Measurements from ENCODE around the gene MKI67. TPM values are rescaled to one million over a fixed set of nuclear protein-coding genes. Genes with fewer than 3 reads are reported as not detected.

Gene MKI67
- total and polyA plus RNA-seq, 10 donors = 0.61 to 21.6 (median 7.6) TPM

DNA sequence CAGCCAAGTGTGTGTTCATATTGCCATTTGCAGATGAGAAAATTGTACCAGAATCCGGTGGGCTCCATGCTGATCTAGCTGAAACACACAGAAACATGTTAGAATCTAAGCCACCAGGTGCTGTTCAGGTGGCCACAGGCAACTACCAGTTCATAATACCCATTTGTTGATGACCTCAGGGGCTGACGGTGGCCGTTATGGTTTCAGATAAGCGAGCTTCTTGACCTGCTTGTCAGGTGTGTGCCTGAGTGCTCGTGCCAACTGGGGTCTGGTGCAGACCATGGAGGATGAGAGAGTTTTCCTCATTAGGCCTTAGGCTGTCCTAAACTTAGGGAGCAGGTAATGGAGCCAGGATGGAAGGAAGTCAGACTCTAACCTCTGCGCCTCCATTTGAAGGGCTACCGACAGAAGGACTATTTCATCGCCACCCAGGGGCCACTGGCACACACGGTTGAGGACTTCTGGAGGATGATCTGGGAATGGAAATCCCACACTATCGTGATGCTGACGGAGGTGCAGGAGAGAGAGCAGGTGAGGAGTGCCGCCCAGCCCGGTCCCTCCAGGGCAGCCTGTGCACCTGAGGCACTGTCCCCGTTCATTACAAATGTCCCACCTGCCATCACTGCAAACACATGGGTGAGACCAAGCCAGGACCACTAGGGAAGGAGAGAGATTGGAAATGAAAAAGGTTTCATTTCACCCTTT, 53.1 kb downstream of the MKI67 start:
- intact Hi-C loops (cut with DNase I; ENCODE audit: low total_unique reads) = no loop called here
- H3K9me3 ChIP-seq = no peaks in the 10 kb centered on the region
- no peak overlapping the region for H3K27ac ChIP-seq
- H3K4me1 ChIP-seq = peaks cover 0 to 19% (median 12%) of the 10 kb centered on the region in 6 donors
- H3K36me3 ChIP-seq = peaks cover 18 to 100% (median 93%) of the 10 kb centered on the region in 6 donors
- DNase-seq = peak; percentile 72
- 91 to 95% (median 93%) methylated on average over 14 of the region's 14 CpGs for WGBS, 5 donors
- no peaks in the 10 kb centered on the region for H3K27me3 ChIP-seq (replicated peaks in 1 of 7)
- TF ChIP-seq POLR2A (IDR thresholded peaks at IDR 0.05) (no peak), POLR2AphosphoS5 (IDR thresholded peaks at IDR 0.05) (peak in 2 of 3 donors; percentile 38 to 41)
- H3K4me3 ChIP-seq = no peak overlapping the region

DNA sequence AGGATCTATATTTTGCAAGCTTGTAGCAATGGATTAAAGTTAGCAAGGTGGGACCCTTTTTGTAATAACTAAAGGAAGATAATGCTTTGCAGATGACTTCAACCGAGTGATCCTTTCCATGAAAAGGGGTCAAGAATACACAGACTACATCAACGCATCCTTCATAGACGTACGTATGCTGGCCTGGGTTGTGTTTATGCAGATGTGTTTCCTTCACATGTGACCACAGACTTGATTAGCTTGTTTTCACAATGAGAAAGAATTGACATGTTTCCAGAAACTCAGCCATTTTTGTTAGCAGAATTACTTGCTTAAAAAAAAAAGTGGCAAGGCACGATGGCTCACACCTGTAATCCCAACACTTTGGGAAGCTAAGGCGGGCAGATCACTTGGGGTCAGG, 54.2 kb downstream of the MKI67 start:
- H3K9me3 ChIP-seq = no peaks in the 10 kb centered on the region
- H3K27me3 ChIP-seq (replicated peaks in 1 of 7) = no peaks in the 10 kb centered on the region
- H3K27ac ChIP-seq = no peak overlapping the region
- 83 to 91% (median 89%) methylated on average over 6 of the region's 6 CpGs for WGBS, 5 donors
- H3K36me3 ChIP-seq = peaks cover 12 to 100% (median 93%) of the 10 kb centered on the region in 6 donors
- intact Hi-C loops (cut with DNase I; ENCODE audit: low total_unique reads) = no loop called here
- H3K4me1 ChIP-seq = peaks cover 0 to 22% (median 12%) of the 10 kb centered on the region in 6 donors
- DNase-seq = no peak
- H3K4me3 ChIP-seq = no peak overlapping the region
- TF ChIP-seq, protein P1, sequence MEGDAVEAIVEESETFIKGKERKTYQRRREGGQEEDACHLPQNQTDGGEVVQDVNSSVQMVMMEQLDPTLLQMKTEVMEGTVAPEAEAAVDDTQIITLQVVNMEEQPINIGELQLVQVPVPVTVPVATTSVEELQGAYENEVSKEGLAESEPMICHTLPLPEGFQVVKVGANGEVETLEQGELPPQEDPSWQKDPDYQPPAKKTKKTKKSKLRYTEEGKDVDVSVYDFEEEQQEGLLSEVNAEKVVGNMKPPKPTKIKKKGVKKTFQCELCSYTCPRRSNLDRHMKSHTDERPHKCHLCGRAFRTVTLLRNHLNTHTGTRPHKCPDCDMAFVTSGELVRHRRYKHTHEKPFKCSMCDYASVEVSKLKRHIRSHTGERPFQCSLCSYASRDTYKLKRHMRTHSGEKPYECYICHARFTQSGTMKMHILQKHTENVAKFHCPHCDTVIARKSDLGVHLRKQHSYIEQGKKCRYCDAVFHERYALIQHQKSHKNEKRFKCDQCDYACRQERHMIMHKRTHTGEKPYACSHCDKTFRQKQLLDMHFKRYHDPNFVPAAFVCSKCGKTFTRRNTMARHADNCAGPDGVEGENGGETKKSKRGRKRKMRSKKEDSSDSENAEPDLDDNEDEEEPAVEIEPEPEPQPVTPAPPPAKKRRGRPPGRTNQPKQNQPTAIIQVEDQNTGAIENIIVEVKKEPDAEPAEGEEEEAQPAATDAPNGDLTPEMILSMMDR (IDR thresholded peaks at IDR 0.05 in 8 of 11, conservative IDR thresholded peaks at IDR 0.05 in 3 of 11) = no peak
- TF ChIP-seq POLR2A (IDR thresholded peaks at IDR 0.05) = no peak
- no peak for TF ChIP-seq POLR2AphosphoS5 (IDR thresholded peaks at IDR 0.05)

DNA sequence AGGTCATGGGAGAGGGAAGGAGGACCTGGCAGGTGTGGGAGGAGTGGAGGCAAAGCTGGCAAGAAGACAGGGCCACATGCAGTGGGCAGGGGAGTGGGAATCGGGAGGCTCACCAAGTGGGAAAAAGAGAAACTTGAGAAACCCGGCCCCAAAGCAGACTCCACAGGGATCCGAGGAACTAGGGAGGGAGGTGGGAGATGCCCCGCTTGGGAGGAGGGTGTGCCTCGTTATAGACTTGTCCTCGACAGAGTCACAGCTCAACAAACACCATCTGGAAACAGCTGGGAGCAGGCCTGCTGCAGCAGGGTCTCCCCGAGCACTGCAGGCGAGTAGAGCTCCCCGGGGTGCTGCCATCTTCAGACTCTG, 54.8 kb downstream of the MKI67 start:
- Histone ChIP-seq H3K4me1 (peaks cover 0 to 28% (median 13%) of the 10 kb centered on the region in 6 donors), H3K27me3 (replicated peaks in 1 of 7) (no peaks in the 10 kb centered on the region), H3K27ac (no peak overlapping the region), H3K4me3 (no peak overlapping the region), H3K9me3 (no peaks in the 10 kb centered on the region), H3K36me3 (peaks cover 12 to 100% (median 92%) of the 10 kb centered on the region in 6 donors)
- peak; percentile 74 for DNase-seq
- TF ChIP-seq POLR2A (IDR thresholded peaks at IDR 0.05) (no peak), POLR2AphosphoS5 (IDR thresholded peaks at IDR 0.05) (no peak)
- TF ChIP-seq, protein P1 (IDR thresholded peaks at IDR 0.05 in 8 of 11, conservative IDR thresholded peaks at IDR 0.05 in 3 of 11) = no peak
- WGBS, 5 donors = 87 to 94% (median 90%) methylated on average over 9 of the region's 9 CpGs
- intact Hi-C loops (cut with DNase I; ENCODE audit: low total_unique reads) = no loop called here

DNA sequence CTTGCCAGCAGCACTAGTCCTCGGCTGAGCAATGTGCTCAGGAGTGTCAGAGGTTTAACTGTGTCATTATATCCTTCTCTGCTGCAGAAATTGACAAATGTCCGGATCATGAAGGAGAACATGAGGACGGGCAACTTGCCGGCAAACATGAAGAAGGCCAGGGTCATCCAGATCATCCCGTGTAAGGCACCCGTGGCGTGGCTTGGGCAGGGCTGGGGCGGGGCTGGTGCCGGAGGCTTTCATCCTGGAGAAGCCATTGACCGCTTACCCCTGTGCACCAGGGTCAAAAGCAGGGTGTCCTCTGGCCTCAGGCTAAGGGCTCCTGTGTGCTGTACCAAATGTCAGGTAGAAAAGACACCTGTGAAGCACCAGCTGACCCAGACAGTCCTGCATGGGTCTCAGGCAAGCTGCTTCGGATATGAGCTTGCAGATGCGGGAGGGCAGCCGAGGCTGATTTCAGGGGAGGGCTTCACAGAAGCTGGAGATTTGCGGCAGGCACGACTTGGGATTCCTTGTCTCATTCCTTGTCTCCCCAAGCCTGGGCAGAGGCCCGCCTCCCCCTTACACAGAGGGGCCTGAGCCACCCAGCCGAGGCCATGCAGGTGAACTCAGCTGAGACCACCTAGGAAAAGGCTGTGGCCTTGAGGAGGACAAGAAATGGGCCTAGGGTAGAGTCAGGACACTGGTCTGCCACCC, 55.4 kb downstream of the MKI67 start:
- WGBS, 5 donors = 83 to 96% (median 93%) methylated on average over 15 to 17 of the region's 17 CpGs
- H3K36me3 ChIP-seq = peaks cover 12 to 100% (median 92%) of the 10 kb centered on the region in 6 donors
- intact Hi-C loops (cut with DNase I; ENCODE audit: low total_unique reads) = no loop called here

More for the DNA sequence above, 55.4 kb downstream of the MKI67 start:
- Histone ChIP-seq H3K9me3 (no peaks in the 10 kb centered on the region), H3K27ac (no peak overlapping the region), H3K27me3 (replicated peaks in 1 of 7) (no peaks in the 10 kb centered on the region), H3K4me3 (no peak overlapping the region), H3K4me1 (peaks cover 2 to 34% (median 18%) of the 10 kb centered on the region in 6 donors)
- peak; percentile 75 for DNase-seq
- TF ChIP-seq POLR2AphosphoS5 (IDR thresholded peaks at IDR 0.05) (no peak), POLR2A (IDR thresholded peaks at IDR 0.05) (no peak)
- TF ChIP-seq, protein P1 (IDR thresholded peaks at IDR 0.05 in 8 of 11, conservative IDR thresholded peaks at IDR 0.05 in 3 of 11) = no peak

Data from spleen (tissue), 11 donors.